Skeletal muscle tissue (tissue), 4 donors: ENCODE measurements around the gene IQCE. TPM values are rescaled to one million over a fixed set of nuclear protein-coding genes. Genes with fewer than 3 reads are reported as not detected.
A peak's percentile ranks its signal among the peaks of the same experiment; 100 is the strongest.
"Not testable (repeated sequence)": the region's sequence is repeated elsewhere in the genome, so short reads cannot be mapped to it uniquely, and the experiment has no call there.

Experiments used
- H3K27ac ChIP-seq: one replicate; pipeline ENCODE4 v1.7.0; 2013; ENCODE audit warnings: mild to moderate bottlenecking, low read depth, low read length, inconsistent platforms
- H3K27me3 ChIP-seq, 3 donors: one replicate each; pipeline ENCODE4 v1.7.0; 2013; ENCODE audit warnings: low read length in 3 of 3; ENCODE audit not compliant: control insufficient read depth in 3 of 3, insufficient read depth in 3 of 3
- H3K36me3 ChIP-seq, 3 donors: one replicate each; pipeline ENCODE4 v1.7.0; 2013; ENCODE audit warnings: low read length in 3 of 3; ENCODE audit not compliant: control insufficient read depth in 3 of 3, insufficient read depth in 3 of 3
- H3K4me1 ChIP-seq, 3 donors: one replicate each; pipeline ENCODE4 v1.7.0; 2013; ENCODE audit warnings: low read length in 3 of 3, mild to moderate bottlenecking in 3 of 3; ENCODE audit not compliant: control insufficient read depth in 3 of 3, insufficient read depth in 3 of 3
- H3K4me3 ChIP-seq, 3 donors: one replicate each; pipeline ENCODE4 v1.7.0; 2013; ENCODE audit warnings: low read length in 3 of 3
- H3K9ac ChIP-seq, 3 donors: one replicate each; pipeline ENCODE4 v1.7.0; 2013; ENCODE audit warnings: low read length in 3 of 3, mild to moderate bottlenecking in 3 of 3, moderate library complexity in 2 of 3, low read depth in 1 of 3
- H3K9me3 ChIP-seq, 3 donors: one replicate each; pipeline ENCODE4 v1.7.0; 2013; ENCODE audit warnings: low read length in 3 of 3; ENCODE audit not compliant: control insufficient read depth in 3 of 3
- total RNA-seq: library from RNA; depleted of rRNA; stranded (reverse); fragments of >200 nt; gene quantifications from one replicate; pipeline ENCODE4 v1.2.3, GENCODE V29; 2014
- donor health status: Osteomylitis.

The IQCE gene
- total RNA-seq, 1 donor from 2014 or later = 2.1 TPM

DNA sequence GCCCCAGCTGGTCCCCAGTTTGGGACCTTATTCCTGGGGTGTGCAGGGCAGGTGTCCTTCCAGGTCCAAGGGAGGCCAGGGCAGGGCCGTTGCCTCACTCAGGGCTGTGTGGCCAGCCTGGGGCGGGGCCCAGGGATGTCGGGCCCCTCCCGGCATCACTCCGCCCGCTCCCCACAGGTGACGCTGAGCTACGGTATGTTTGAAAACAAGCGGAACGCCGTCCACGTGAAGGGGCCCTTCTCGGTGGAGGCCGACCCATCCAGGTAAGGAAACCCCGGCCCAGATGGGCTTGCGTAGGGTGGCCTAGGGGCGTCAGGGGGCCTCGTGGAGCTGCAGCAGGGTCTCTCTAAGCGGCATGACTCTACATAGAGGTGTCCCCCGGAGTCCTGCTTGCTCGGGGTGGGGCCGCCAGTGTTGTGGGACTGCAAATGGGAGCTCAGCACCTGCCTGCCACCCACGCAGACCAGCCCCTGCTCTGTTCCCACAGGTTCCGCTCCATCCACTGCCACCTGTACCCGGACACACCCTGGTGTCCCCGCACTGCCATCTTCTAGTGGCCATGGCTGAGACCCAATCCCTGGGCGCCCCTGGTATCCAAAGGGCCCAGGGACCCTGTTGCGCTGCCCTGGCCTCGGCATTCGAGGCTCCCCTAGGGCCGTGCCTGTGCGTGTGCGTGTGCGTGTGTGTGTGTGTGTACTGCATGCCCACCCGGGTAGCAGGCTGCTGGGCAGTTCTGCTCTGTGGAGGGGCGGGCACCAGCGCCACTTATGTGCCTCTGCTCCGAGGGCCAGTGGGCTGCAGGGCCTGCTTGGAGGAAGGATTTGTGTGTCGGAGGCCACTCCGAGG lies 31.9 kb upstream of the IQCE start:
- H3K9me3 ChIP-seq = no peaks in the 10 kb centered on the region
- H3K4me1 ChIP-seq = peaks cover 29 to 55% (median 34%) of the 10 kb centered on the region in 3 donors
- no peak overlapping the region for H3K9ac ChIP-seq
- no peak overlapping the region for H3K4me3 ChIP-seq
- H3K27me3 ChIP-seq = peaks cover 22 to 57% (median 22%) of the 10 kb centered on the region in 3 donors
- H3K36me3 ChIP-seq = no peaks in the 10 kb centered on the region
- no peak overlapping the region for H3K27ac ChIP-seq

DNA sequence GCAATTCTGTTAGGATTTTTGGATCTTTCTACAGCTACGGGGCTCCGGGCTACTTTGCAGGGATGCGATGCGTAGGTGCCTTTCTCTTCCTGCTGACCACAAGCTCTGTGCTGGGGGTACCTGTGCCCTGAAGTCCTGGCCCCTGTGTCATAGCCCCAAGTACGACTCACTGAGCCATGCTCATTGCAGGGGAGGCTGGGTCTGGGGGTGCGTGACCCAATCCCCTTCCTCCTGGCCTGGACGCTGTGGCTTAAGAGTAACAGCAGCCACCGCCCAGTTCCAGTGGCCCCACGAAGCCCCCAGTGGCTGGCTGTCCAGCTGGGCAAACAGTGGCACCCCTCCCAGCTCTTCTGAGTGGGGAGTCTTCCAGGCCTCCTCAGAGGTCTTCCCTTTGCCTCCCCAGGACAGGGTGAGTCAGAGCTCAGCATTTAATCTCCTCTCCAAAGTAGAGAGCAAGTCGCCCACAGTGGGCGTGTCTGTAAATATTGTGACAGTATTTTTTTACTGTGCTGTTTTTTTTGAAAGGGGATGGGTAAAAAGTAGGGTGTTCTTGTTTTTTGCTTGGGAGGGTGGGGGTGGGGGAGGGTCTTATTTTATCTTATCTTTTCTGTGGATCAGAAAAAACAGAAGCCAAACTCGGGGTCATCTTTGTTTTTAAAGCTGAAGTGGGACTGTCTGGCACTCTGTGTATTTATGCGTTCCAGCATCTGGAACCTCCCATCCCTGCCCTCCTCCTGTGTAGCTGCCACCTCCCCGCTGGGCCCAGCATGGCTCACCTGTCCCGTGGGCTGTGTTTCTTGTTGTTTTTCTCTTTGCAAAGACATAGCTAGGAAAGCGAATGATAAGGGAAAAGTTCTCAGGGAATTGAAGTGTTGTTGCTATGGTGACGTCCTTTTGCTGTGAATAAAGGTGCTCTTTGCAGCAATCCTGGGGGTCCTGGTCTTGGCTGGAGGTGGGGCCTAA lies 31.0 kb upstream of the IQCE start:
- no peaks in the 10 kb centered on the region for H3K36me3 ChIP-seq
- H3K4me1 ChIP-seq = peaks cover 26 to 48% (median 28%) of the 10 kb centered on the region in 3 donors
- H3K27ac ChIP-seq = peak overlapping the region; percentile 63
- no peaks in the 10 kb centered on the region for H3K9me3 ChIP-seq
- no peak overlapping the region for H3K4me3 ChIP-seq
- H3K27me3 ChIP-seq = peaks cover 14 to 48% (median 20%) of the 10 kb centered on the region in 3 donors
- no peak overlapping the region for H3K9ac ChIP-seq

GRCh38 chr7:2528481-2529095 lies 30.2 kb upstream of the IQCE start:
- H3K4me3 ChIP-seq = no peak overlapping the region
- no peak overlapping the region for H3K9ac ChIP-seq
- peak overlapping the region; percentile 63 for H3K27ac ChIP-seq
- H3K36me3 ChIP-seq = no peaks in the 10 kb centered on the region
- H3K4me1 ChIP-seq = peaks cover 22 to 40% (median 23%) of the 10 kb centered on the region in 3 donors
- peaks cover 9 to 41% (median 15%) of the 10 kb centered on the region in 3 donors for H3K27me3 ChIP-seq
- no peaks in the 10 kb centered on the region for H3K9me3 ChIP-seq

DNA sequence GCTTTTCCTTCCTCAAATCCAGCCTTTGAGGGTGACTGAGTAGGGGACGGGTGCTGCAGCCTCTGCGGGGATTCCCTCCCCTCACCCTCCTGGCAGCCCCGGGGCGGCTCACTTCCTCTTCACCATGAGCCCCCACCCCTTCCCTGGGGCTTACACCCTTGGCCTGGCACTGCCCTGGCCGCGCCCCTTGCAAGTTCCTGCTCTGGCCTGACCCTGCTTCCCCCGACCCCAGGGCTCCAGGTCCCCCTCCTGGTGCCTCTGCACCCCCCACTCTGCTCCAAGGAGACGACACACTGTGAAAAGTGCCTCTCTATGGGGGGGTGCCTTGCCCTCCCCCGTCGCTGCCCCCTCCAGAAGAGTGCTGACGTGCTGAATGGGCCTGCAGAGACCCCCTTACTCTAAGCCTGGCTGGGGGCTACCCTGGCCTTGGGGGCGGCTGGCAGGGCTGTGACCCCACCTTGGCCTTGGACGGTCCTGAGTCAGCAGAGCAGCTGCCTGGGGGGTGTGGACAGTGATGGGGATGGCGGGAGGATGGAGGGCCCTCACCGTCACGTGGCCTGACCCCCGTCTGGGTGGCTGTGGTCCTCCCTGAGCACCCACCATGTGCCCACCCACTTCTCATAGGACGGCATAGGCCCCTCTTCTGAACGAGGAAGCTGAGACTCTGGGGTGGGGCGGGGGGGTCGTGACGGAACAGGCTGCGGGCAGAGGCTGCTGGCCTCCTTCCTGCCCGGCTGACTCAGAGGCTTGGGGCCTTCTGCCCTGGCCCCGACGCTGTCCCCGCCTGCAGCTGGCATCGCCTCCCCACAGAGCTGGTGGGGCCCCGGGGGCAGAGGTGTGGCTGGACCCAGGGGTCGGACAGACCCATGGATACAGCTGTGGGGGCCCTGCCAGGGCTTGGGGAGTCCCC lies 29.4 kb upstream of the IQCE start:
- Histone ChIP-seq H3K9me3 (no peaks in the 10 kb centered on the region), H3K27me3 (peaks cover 5 to 35% (median 7%) of the 10 kb centered on the region in 3 donors), H3K4me1 (peaks cover 15 to 31% (median 15%) of the 10 kb centered on the region in 3 donors), H3K4me3 (no peak overlapping the region), H3K36me3 (no peaks in the 10 kb centered on the region), H3K27ac (peak overlapping the region; percentile 63), H3K9ac (no peak overlapping the region)

- H3K9ac ChIP-seq = peak overlapping the region in 1 of 3 donors; percentile 25
- no peak overlapping the region for H3K4me3 ChIP-seq
Observed at GRCh38 chr7:2530071-2530987, 28.4 kb upstream of the IQCE start.

GRCh38 chr7:2530994-2531795 lies 27.6 kb upstream of the IQCE start:
- Histone ChIP-seq H3K9ac (peak overlapping the region in 1 of 3 donors; percentile 25), H3K4me1 (peaks cover 14 to 29% (median 15%) of the 10 kb centered on the region in 3 donors), H3K27ac (peak overlapping the region; percentile 30), H3K27me3 (peaks cover 3 to 19% (median 7%) of the 10 kb centered on the region in 3 donors)
- H3K36me3 ChIP-seq, H3K9me3 ChIP-seq, H3K4me3 ChIP-seq: not testable (repeated sequence)

More at GRCh38 chr7:2530071-2530987, 28.4 kb upstream of the IQCE start:
- peak overlapping the region; percentile 30 for H3K27ac ChIP-seq
- peaks cover 3 to 28% (median 7%) of the 10 kb centered on the region in 3 donors for H3K27me3 ChIP-seq
- H3K36me3 ChIP-seq = no peaks in the 10 kb centered on the region
- H3K4me1 ChIP-seq = peaks cover 14 to 29% (median 15%) of the 10 kb centered on the region in 3 donors
- no peaks in the 10 kb centered on the region for H3K9me3 ChIP-seq

GRCh38 chr7:2531796-2532110 lies 27.0 kb upstream of the IQCE start:
- H3K9me3 ChIP-seq, H3K4me3 ChIP-seq, H3K9ac ChIP-seq, H3K36me3 ChIP-seq, H3K27ac ChIP-seq: not testable (repeated sequence)
- H3K4me1 ChIP-seq = peaks cover 13 to 29% (median 14%) of the 10 kb centered on the region in 3 donors
- H3K27me3 ChIP-seq = peaks cover 3 to 16% (median 7%) of the 10 kb centered on the region in 3 donors

DNA sequence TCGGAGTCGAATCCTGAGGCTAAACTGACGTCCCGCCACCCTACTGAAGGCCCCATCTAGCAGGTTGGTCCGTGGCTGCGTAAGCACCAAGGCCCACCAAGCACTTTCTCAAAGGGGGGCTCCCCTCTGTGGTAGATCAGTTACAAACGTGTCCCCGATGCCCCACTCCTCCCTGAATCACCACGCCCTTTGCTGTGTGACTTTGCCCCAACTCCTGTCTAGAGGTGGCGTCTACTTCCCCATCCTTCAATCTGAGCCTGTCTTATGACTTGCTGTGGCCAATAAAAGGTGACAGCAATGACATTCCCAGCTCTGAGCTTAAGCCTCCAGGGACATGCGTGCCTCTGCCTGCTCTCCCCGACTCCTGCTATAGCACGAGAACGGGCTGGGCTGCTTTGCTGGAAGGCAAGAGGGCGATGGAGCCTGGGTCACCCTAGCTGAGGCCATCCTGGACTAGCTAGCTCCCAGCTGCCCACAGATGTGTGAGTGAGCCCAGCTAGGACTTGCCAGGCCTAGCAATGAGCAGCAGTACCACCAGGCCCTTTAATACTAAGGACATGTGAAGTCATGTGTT lies 26.5 kb upstream of the IQCE start:
- not testable (repeated sequence) for H3K27ac ChIP-seq, H3K9ac ChIP-seq, H3K36me3 ChIP-seq, H3K9me3 ChIP-seq, H3K4me3 ChIP-seq
- H3K4me1 ChIP-seq = peaks cover 13 to 29% (median 14%) of the 10 kb centered on the region in 3 donors
- peaks cover 3 to 13% (median 7%) of the 10 kb centered on the region in 3 donors for H3K27me3 ChIP-seq
